Ovary (tissue), 10 donors: ENCODE measurements around the gene TFAP2B. TPM values are rescaled to one million over a fixed set of nuclear protein-coding genes. Genes with fewer than 3 reads are reported as not detected.

Source experiments
- DNase-seq, 5 donors: peaks; one replicate each; pipeline ENCODE4 v3.0.0-alpha.2; 2019 to 2020
- H3K27ac ChIP-seq, 2 donors: fragments of 200-600 bp; one replicate each; pipeline versions ENCODE4 v1.5.1 to v1.8.0; 2019 to 2022
- H3K27me3 ChIP-seq: fragments of 200-600 bp; one replicate; pipeline ENCODE4 v1.8.0; 2022
- H3K36me3 ChIP-seq: fragments of 200-600 bp; sonication (generic); one replicate; pipeline ENCODE4 v1.5.1; 2019
- H3K4me1 ChIP-seq: one replicate; pipeline ENCODE4 v1.8.1; 2013; ENCODE audit warnings: mild to moderate bottlenecking, moderate library complexity; ENCODE audit not compliant: insufficient read depth
- H3K4me3 ChIP-seq: fragments of 200-600 bp; sonication (generic); one replicate; pipeline ENCODE4 v1.5.1; 2017
- H3K9me3 ChIP-seq, 2 donors: fragments of 200-600 bp in 1 of 2; sonication (generic) in 1 of 2; one replicate each; pipeline versions ENCODE4 v1.5.1 to v1.8.1; 2013 to 2019; ENCODE audit warnings: mild to moderate bottlenecking in 1 of 2, moderate library complexity in 1 of 2
- CTCF ChIP-seq, 3 donors: fragments of 450-650 bp in 2 of 3; fragments of 200-600 bp in 1 of 3; IDR thresholded peaks; one replicate each; pipeline versions ENCODE4 v1.5.1 to v1.8.0; 2016 to 2022; ENCODE audit warnings: antibody characterized with exemption in 3 of 3, mild to moderate bottlenecking in 1 of 3
- EP300 ChIP-seq: sonication (generic); formaldehyde crosslinking; IDR thresholded peaks from one replicate; pipeline ENCODE4 v1.6.1; 2017; ENCODE audit warnings: antibody characterized with exemption
- POLR2A ChIP-seq: fragments of 450-650 bp; IDR thresholded peaks from one replicate; pipeline ENCODE4 v1.6.1; 2017; ENCODE audit warnings: antibody characterized with exemption, mild to moderate bottlenecking, moderate library complexity
- WGBS, 3 donors: extraction: QIAGEN DNeasy Blood & Tissue Kit in 1 of 3; methylation state at CpG; one replicate each; pipeline versions ENCODE4 v1.1.5 to v1.1.7; 2013 to 2017; 5-methylcytosine and 5-hydroxymethylcytosine counted together
- intact Hi-C, 4 donors: fragments of 100-400 bp; cut with DNase I; formaldehyde crosslinking; loops; one replicate each; pipeline versions ENCODE4 v1.11.0 to v1.15.1; 2022 to 2023
- long read RNA-seq, 3 donors: library from polyadenylated mRNA in 2 of 3; unstranded in 2 of 3; transcript quantifications; one replicate each; pipeline ENCODE4 v2.0.0 and lab custom pipeline, GENCODE V29; 2021 to 2026
- polyA plus RNA-seq, 2 donors: library from polyadenylated mRNA; stranded (reverse); fragments of 200-250 nt in 1 of 2; fragments of 350-450 nt in 1 of 2; fragmentation: Illumina TruSeq in 1 of 2; extraction: RNeasy Lipid Tissue Mini Kit (QIAGEN cat#74804) in 1 of 2; gene quantifications; one replicate each; pipeline ENCODE4 v1.2.3, GENCODE V29; 2013 to 2014
- total RNA-seq, 7 donors: library from RNA; depleted of rRNA in 2 of 7; stranded (reverse); fragments of >200 nt in 2 of 7; fragmentation: NEBNext Ultra II Directional in 3 of 7; extraction: Animal tissue kit (Norgen Biotek cat#: 25700) in 3 of 7; gene quantifications; one replicate each; pipeline versions ENCODE4 v1.1.0 to v1.2.4, GENCODE V29; 2016 to 2023
- donor health status: DM: no; HTN: no; CAD: no; lungs with moderate emphysema.
- donor health status: DM: no; HTN: no; CAD: no.
- donor health status: Bipolar disorder and iron deficiency.
- donor health status: DM: yes; HTN: yes; CAD: no.
- donor health status: DM: no; HTN: no; CAD: no.
- donor health status: DM: yes; HTN: yes; CAD: no.

TFAP2B gene
- not detected for total RNA-seq
- polyA plus RNA-seq: not detected
- long read RNA-seq, donor 1: 0 reads
- long read RNA-seq, donor 2: 0 reads
- long read RNA-seq, donor 3: 0 reads

- Histone ChIP-seq H3K36me3 (no peaks in the 10 kb centered on the region), H3K9me3 (no peaks in the 10 kb centered on the region), H3K27me3 (no peaks in the 10 kb centered on the region), H3K27ac (no peak within 1 kb of the TSS), H3K4me1 (peaks cover 3% of the 10 kb centered on the region), H3K4me3 (no peak within 1 kb of the TSS)
- 8 to 12% (median 9%) methylated on average over 7 of the region's 7 CpGs for WGBS, 3 donors
- intact Hi-C loops: no loop called here
- TF ChIP-seq EP300 (no peak), CTCF (IDR thresholded peaks at IDR 0.05) (no peak), POLR2A (no peak)
- DNase-seq: no peak
Measured at GRCh38 chr6:50818673-50819072, at the start of gene TFAP2B. TFAP2B (plus strand) TSS chr6:50818871; CDS start chr6:50818892, 21 bp downstream.

- no peaks in the 10 kb centered on the region for H3K9me3 ChIP-seq
- H3K36me3 ChIP-seq: no peaks in the 10 kb centered on the region
- H3K4me1 ChIP-seq: no peaks in the 10 kb centered on the region
- TF ChIP-seq CTCF (IDR thresholded peaks at IDR 0.05) (no peak), POLR2A (no peak), EP300 (no peak)
- no peak overlapping the region for H3K4me3 ChIP-seq
- no peak overlapping the region for H3K27ac ChIP-seq
- no peak for DNase-seq
- intact Hi-C loops: no loop called here
- H3K27me3 ChIP-seq: no peaks in the 10 kb centered on the region
Measured at GRCh38 chr6:50778696-50779095, 40.0 kb upstream of the TFAP2B start.

GRCh38 chr6:50780382-50780781 lies 38.3 kb upstream of the TFAP2B start:
- no peaks in the 10 kb centered on the region for H3K4me1 ChIP-seq
- H3K4me3 ChIP-seq: no peak overlapping the region
- H3K27me3 ChIP-seq: no peaks in the 10 kb centered on the region
- no peak for DNase-seq
- no peaks in the 10 kb centered on the region for H3K9me3 ChIP-seq
- TF ChIP-seq EP300: no peak
- no peak for TF ChIP-seq POLR2A
- no peak for TF ChIP-seq CTCF (IDR thresholded peaks at IDR 0.05)
- H3K27ac ChIP-seq: no peak overlapping the region
- H3K36me3 ChIP-seq: no peaks in the 10 kb centered on the region
- 90 to 93% (median 90%) methylated on average over 5 of the region's 5 CpGs for WGBS, 3 donors
- intact Hi-C loops: no loop called here

GRCh38 chr6:50785921-50786320 lies 32.8 kb upstream of the TFAP2B start:
- intact Hi-C loops: no loop called here
- H3K27me3 ChIP-seq: no peaks in the 10 kb centered on the region
- H3K4me1 ChIP-seq: no peaks in the 10 kb centered on the region
- H3K36me3 ChIP-seq: no peaks in the 10 kb centered on the region
- WGBS, 3 donors: 25 to 38% (median 27%) methylated on average over 1 of the region's 1 CpG
- H3K4me3 ChIP-seq: no peak overlapping the region
- H3K27ac ChIP-seq: no peak overlapping the region
- DNase-seq: no peak
- TF ChIP-seq CTCF (IDR thresholded peaks at IDR 0.05) (no peak), POLR2A (no peak), EP300 (no peak)
- H3K9me3 ChIP-seq: no peaks in the 10 kb centered on the region
